GM19043 (cell line): ENCODE measurements around the gene PDZD2.

Experiments used
- ATAC-seq: cut with Tn5 transposase; IDR thresholded peaks from one replicate; pipeline ENCODE4 v1.9.1; 2021; ENCODE audit warnings: low read depth; ENCODE audit not compliant: unreplicated experiment

The PDZD2 gene

DNA sequence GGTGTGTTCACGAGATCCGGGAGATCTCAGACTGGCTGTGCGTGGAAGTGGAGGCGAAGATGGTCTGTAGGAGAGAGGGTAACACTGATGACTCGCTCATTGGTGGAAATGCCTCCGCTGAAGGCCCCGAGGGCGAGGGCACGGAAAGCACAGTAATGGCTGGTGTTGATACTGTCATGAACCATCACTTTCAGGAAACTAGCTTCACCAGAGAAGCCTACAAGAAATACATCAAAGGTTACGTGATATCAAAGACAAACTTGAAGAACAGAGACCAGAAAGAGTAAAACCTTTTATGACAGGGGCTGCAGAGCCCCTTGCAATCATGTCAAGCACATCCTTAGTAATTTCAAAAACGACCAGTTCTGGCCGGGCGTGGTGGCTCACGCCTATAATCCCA, 269.5 kb downstream of the PDZD2 start:
- no peak for ATAC-seq

GRCh38 chr5:31909073-31909472, 270.1 kb downstream of the PDZD2 start:
- ATAC-seq, result no peak

DNA sequence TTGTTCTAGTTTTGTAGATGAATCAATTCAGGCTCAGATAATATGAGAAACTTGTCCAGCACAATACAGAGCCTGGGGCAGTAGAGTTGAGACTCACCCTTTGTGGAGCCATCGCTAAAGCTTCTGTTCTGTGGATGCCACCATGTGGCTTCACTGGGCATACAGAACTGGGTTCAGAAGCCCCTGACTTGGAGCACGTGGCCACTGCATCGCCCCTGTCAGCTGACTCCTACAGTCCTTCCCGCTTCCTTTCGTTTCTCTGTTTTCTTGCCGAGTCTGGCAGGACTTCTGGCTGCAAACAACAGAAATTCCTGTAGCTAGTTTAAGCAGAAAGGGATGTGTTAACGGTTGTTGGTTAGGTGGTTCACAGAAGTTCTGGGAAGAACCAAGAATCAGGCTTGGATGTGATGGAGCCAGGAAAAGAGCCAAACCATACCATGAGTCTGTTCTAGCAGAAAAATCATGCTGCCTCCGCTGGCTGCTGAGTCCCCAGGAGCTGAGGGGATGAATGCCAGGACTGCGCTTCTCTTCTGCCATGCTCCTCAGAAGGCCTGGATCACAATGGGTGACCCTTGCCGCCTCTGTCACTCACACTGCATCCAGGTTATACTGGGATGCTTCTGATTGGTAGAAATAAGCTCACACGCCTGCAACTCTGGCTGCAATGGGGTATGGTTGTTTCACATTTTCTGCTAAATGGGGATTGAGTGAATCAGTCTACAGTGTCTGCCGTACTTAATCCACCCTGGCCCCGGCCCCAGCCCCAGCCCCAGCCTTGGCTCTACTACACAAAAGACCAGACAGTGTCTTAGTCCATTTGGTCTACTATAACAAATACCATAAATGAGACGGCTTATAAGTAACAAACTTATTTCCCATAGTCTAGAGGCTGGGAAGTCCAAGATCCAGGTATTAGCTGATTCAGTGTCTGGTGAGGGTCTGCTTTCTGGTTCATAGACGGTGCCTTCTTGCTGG, 272.6 kb downstream of the PDZD2 start:
- ATAC-seq, result no peak

- no peak for ATAC-seq
Observed at GRCh38 chr5:31913808-31914207, 274.9 kb downstream of the PDZD2 start.

- ATAC-seq, result no peak
Observed at GRCh38 chr5:31916327-31916726, 277.4 kb downstream of the PDZD2 start.

DNA sequence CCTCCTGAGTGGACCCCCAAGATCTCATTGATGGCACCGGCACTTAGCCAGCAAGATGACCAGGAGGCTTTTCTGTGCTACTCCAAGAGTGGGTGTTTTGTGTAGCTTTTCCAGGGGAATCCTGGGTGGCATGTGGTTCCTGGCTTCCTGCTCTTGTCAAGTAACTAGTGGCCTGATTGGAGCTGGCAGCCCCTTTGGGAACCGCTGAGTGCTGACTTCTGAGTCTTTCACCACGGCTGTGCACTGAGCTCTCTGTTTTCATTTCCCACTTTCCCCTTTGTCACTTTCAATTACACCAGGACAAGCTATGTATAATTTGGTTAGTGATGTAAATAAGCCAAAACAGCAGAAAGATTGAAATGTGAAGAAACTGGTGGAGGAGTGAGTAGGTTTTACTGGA, 279.8 kb downstream of the PDZD2 start:
- no peak for ATAC-seq

GRCh38 chr5:31921852-31922305, 282.9 kb downstream of the PDZD2 start:
- no peak for ATAC-seq

- no peak for ATAC-seq
Observed at GRCh38 chr5:31924005-31924404, 285.1 kb downstream of the PDZD2 start.

DNA sequence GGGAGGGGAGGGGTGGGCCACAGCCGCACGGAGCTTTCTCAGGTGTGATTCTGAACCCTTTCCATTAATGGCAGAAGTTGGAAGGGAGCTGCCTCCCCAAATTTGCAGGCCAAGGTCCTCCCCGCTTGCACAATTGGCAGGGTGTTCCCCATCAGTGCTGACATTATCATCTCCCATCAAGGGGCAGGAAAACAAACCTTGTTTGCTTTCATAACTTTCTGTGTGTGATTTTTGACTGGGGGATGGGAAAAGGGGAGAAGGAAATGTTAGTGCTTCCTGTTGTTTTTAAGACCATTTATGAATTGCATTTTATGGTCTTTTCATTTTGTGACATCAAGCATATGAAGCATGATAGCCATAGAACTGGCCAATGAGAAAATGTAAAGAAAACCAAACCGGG, 292.9 kb downstream of the PDZD2 start:
- ATAC-seq, result no peak

GRCh38 chr5:31934156-31934555, 295.2 kb downstream of the PDZD2 start:
- ATAC-seq, result no peak

- ATAC-seq, result no peak
Observed at GRCh38 chr5:31935496-31936369, 296.8 kb downstream of the PDZD2 start.

GRCh38 chr5:31936683-31937082, 297.8 kb downstream of the PDZD2 start:
- ATAC-seq, result no peak

- no peak for ATAC-seq
Observed at GRCh38 chr5:31937226-31937625, 298.3 kb downstream of the PDZD2 start.

- ATAC-seq, result no peak
Observed at GRCh38 chr5:31937703-31938102, 298.8 kb downstream of the PDZD2 start.

DNA sequence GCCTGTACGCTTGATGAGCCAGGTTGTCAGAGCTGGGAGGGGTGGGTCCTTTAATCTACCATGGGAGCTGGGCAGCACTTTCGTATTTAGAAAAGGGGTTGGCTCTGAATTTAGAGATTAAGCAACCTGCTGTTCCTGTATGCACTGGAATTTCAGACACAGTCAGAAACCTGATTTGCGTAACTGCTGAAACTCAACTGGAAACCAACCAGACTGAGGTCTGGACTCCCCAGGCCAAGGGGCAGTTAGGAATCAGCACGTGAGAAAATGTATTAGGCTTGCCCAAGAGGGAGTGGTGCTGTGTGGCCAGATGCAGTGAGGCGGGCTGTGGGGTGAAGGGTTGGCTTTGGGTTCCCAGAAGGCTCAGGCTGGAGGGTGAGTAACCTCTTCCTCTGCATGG, 300.2 kb downstream of the PDZD2 start:
- no peak for ATAC-seq

- ATAC-seq, result no peak
Observed at GRCh38 chr5:31941151-31941755, 302.3 kb downstream of the PDZD2 start.

GRCh38 chr5:31942546-31942945, 303.6 kb downstream of the PDZD2 start:
- ATAC-seq, result no peak

- no peak for ATAC-seq
Observed at GRCh38 chr5:31944684-31945445, 305.9 kb downstream of the PDZD2 start.

DNA sequence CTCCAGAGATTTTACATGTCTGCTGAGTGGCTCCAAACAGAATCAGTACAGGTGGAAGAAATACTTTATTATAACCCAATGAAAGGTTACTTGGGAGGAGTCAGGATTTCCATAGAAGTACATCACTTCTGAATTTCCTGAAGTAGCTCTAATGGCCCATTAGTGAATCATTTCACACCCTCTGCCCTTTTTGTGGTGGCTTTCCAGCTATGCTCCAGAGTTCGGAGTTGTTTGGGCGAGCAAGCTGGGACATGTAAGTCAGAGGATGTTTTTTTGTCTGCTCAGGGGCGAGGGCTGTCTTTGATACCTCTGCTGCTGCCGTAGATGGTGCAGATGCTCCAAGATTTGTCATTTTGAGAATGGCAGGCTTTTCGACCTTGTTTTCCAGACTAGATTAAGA, 309.1 kb downstream of the PDZD2 start:
- no peak for ATAC-seq

GRCh38 chr5:31952067-31952466, 313.1 kb downstream of the PDZD2 start:
- no peak for ATAC-seq
